ENCODE measurements around the gene SLC17A9. TPM values are rescaled to one million over a fixed set of nuclear protein-coding genes. Genes with fewer than 3 reads are reported as not detected.

SLC17A9 gene
- total and polyA plus RNA-seq, 2 experiments from 2014 or later = 32.0 to 39.3 TPM

GRCh38 chr20:63007360-63007645 is 54.8 kb downstream of the SLC17A9 start (continued):
- TF ChIP-seq CTCF (conservative IDR thresholded peaks at IDR 0.05; ENCODE audit: low read depth in 2 of 2) (no peak), ETS1 (IDR thresholded peaks at IDR 0.05) (no peak), STAT1 (IDR thresholded peaks at IDR 0.05; ENCODE audit: unreplicated experiment) (no peak), JUNB (IDR thresholded peaks at IDR 0.05; ENCODE audit: unreplicated experiment) (no peak)

GRCh38 chr20:63007646-63008488 is 55.4 kb downstream of the SLC17A9 start:
- no peak for TF ChIP-seq CTCF (conservative IDR thresholded peaks at IDR 0.05; ENCODE audit: low read depth in 2 of 2)
- peak; percentile 82 for TF ChIP-seq EZH2 (IDR thresholded peaks at IDR 0.05; ENCODE audit: low read depth, unreplicated experiment)
- 0 out of 2 replicates have a peak, but pooled peaks have one; percentile 22 for TF ChIP-seq POLR2AphosphoS5 (IDR thresholded peaks at IDR 0.05; ENCODE audit: low read depth)
- peak overlapping the region; percentile 23; the same call in 1 of the 2 replicates for H2AFZ ChIP-seq

More at GRCh38 chr20:63007646-63008488, 55.4 kb downstream of the SLC17A9 start:
- peaks cover 70% of the 10 kb centered on the region for H3K27me3 Mint-ChIP-seq (ENCODE audit: insufficient read depth, low read depth, poor library complexity)
- H3K4me3 Mint-ChIP-seq = peak overlapping the region; percentile 61
- peak; percentile 51 for DNase-seq (ENCODE audit: low spot score)
- H3K27ac ChIP-seq (ENCODE audit: low read depth) = no peak overlapping the region
- peak; percentile 10 for ATAC-seq
- peaks cover 12% of the 10 kb centered on the region for H3K9me3 Mint-ChIP-seq
- no peaks in the 10 kb centered on the region for H3K79me2 ChIP-seq (replicated peaks; ENCODE audit: insufficient read depth)
- H3K4me3 ChIP-seq = peak overlapping the region; percentile 63
- peak overlapping the region; percentile 84 for H3K4me2 ChIP-seq
- no peak overlapping the region for H3K27ac Mint-ChIP-seq
- peaks cover 3% of the 10 kb centered on the region; the same call in 1 of the 2 replicates for H3K36me3 ChIP-seq (ENCODE audit: insufficient read depth)
- no peaks in the 10 kb centered on the region for H3K9me2 ChIP-seq (ENCODE audit: insufficient read depth)
- peaks cover 33% of the 10 kb centered on the region for H3K4me1 Mint-ChIP-seq
- peaks cover 6% of the 10 kb centered on the region for H3K36me3 Mint-ChIP-seq (ENCODE audit: low read depth)
- peaks cover 53% of the 10 kb centered on the region for H3K4me1 ChIP-seq (ENCODE audit: insufficient read depth)
- H4K20me1 ChIP-seq (replicated peaks; ENCODE audit: insufficient read depth) = peaks cover 9% of the 10 kb centered on the region; the same call in 1 of the 2 replicates
- H3F3A ChIP-seq (replicated peaks; ENCODE audit: low read depth) = peaks cover 19% of the 10 kb centered on the region
- H3K27me3 ChIP-seq (ENCODE audit: insufficient read depth) = peaks cover 79% of the 10 kb centered on the region
